Measurements from ENCODE around the gene PPP2R1A. TPM values are rescaled to one million over a fixed set of nuclear protein-coding genes. Genes with fewer than 3 reads are reported as not detected.

PPP2R1A gene
- total and polyA plus RNA-seq, 2 of the 13 experiments (the other 11 are each of a cell fraction or from before 2014, with no cell fraction given): 86.7 to 130 TPM

GRCh38 chr19:52189735-52190486, at the start of gene PPP2R1A (continued):
- TF ChIP-seq ZNF501 (CRISPR knock-in tag; IDR thresholded peaks at IDR 0.05) (peak; percentile 92), BCL6 (CRISPR knock-in tag; IDR thresholded peaks at IDR 0.05) (0 out of 2 replicates have a peak, but pooled peaks have one; percentile 8), IRF1 (CRISPR knock-in tag; IDR thresholded peaks at IDR 0.05; ENCODE audit: low read depth) (peak; percentile 45; the same call in 1 of the 2 replicates), SIN3A (IDR thresholded peaks at IDR 0.05; ENCODE audit: borderline replicate concordance, low read depth, low read length) (peak; percentile 35; the same call in 1 of the 2 replicates), ZNF317 (CRISPR knock-in tag; IDR thresholded peaks at IDR 0.05) (peak; percentile 84; the same call in 1 of the 2 replicates), PATZ1 (CRISPR knock-in tag; IDR thresholded peaks at IDR 0.05) (peak; percentile 86), KMT2A (CRISPR knock-in tag; IDR thresholded peaks at IDR 0.05) (peak; percentile 37; the same call in 1 of the 2 replicates), RFX3 (CRISPR knock-in tag; IDR thresholded peaks at IDR 0.05) (peak; percentile 92)
- TF ChIP-seq, protein P1, sequence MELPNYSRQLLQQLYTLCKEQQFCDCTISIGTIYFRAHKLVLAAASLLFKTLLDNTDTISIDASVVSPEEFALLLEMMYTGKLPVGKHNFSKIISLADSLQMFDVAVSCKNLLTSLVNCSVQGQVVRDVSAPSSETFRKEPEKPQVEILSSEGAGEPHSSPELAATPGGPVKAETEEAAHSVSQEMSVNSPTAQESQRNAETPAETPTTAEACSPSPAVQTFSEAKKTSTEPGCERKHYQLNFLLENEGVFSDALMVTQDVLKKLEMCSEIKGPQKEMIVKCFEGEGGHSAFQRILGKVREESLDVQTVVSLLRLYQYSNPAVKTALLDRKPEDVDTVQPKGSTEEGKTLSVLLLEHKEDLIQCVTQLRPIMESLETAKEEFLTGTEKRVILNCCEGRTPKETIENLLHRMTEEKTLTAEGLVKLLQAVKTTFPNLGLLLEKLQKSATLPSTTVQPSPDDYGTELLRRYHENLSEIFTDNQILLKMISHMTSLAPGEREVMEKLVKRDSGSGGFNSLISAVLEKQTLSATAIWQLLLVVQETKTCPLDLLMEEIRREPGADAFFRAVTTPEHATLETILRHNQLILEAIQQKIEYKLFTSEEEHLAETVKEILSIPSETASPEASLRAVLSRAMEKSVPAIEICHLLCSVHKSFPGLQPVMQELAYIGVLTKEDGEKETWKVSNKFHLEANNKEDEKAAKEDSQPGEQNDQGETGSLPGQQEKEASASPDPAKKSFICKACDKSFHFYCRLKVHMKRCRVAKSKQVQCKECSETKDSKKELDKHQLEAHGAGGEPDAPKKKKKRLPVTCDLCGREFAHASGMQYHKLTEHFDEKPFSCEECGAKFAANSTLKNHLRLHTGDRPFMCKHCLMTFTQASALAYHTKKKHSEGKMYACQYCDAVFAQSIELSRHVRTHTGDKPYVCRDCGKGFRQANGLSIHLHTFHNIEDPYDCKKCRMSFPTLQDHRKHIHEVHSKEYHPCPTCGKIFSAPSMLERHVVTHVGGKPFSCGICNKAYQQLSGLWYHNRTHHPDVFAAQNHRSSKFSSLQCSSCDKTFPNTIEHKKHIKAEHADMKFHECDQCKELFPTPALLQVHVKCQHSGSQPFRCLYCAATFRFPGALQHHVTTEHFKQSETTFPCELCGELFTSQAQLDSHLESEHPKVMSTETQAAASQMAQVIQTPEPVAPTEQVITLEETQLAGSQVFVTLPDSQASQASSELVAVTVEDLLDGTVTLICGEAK (IDR thresholded peaks at IDR 0.05): peak; percentile 34; the same call in 1 of the 2 replicates
- TF ChIP-seq, protein P1 (CRISPR knock-in tag; IDR thresholded peaks at IDR 0.05): no peak; the same call in 1 of the 2 replicates
- TF ChIP-seq, protein P2, sequence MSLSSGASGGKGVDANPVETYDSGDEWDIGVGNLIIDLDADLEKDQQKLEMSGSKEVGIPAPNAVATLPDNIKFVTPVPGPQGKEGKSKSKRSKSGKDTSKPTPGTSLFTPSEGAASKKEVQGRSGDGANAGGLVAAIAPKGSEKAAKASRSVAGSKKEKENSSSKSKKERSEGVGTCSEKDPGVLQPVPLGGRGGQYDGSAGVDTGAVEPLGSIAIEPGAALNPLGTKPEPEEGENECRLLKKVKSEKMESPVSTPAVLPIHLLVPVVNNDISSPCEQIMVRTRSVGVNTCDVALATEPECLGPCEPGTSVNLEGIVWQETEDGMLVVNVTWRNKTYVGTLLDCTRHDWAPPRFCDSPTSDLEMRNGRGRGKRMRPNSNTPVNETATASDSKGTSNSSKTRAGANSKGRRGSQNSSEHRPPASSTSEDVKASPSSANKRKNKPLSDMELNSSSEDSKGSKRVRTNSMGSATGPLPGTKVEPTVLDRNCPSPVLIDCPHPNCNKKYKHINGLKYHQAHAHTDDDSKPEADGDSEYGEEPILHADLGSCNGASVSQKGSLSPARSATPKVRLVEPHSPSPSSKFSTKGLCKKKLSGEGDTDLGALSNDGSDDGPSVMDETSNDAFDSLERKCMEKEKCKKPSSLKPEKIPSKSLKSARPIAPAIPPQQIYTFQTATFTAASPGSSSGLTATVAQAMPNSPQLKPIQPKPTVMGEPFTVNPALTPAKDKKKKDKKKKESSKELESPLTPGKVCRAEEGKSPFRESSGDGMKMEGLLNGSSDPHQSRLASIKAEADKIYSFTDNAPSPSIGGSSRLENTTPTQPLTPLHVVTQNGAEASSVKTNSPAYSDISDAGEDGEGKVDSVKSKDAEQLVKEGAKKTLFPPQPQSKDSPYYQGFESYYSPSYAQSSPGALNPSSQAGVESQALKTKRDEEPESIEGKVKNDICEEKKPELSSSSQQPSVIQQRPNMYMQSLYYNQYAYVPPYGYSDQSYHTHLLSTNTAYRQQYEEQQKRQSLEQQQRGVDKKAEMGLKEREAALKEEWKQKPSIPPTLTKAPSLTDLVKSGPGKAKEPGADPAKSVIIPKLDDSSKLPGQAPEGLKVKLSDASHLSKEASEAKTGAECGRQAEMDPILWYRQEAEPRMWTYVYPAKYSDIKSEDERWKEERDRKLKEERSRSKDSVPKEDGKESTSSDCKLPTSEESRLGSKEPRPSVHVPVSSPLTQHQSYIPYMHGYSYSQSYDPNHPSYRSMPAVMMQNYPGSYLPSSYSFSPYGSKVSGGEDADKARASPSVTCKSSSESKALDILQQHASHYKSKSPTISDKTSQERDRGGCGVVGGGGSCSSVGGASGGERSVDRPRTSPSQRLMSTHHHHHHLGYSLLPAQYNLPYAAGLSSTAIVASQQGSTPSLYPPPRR (CRISPR knock-in tag; IDR thresholded peaks at IDR 0.05; ENCODE audit: borderline replicate concordance): peak; percentile 58; the same call in 1 of the 2 replicates

Measured in HepG2 (cell line).